H9 (cell line): ENCODE data around the gene TMEFF2. TPM values are rescaled to one million over a fixed set of nuclear protein-coding genes. Genes with fewer than 3 reads are reported as not detected.

Experiments
- DNase-seq: peaks from one replicate; pipeline ENCODE4 v3.0.0-alpha.2; 2017
- H2AFZ ChIP-seq: one replicate; pipeline ENCODE4 v1.6.1; 2013; ENCODE audit warnings: mild to moderate bottlenecking, low read length, control low read depth, moderate library complexity
- H2AK5ac ChIP-seq: 2 replicates; pipeline ENCODE4 v1.6.1; 2013; ENCODE audit warnings: low read length, control low read depth, mixed read lengths; ENCODE audit not compliant: insufficient read length
- H2BK120ac ChIP-seq: one replicate; pipeline ENCODE4 v1.6.1; 2013; ENCODE audit warnings: low read depth, mild to moderate bottlenecking, low read length, control low read depth, inconsistent platforms; ENCODE audit not compliant: poor library complexity, severe bottlenecking
- H2BK12ac ChIP-seq: 2 replicates; pipeline ENCODE4 v1.6.1; 2013; ENCODE audit warnings: low read length, control low read depth, mixed read lengths, low read depth; ENCODE audit not compliant: insufficient read length
- H2BK15ac ChIP-seq: 2 replicates; pipeline ENCODE4 v1.6.1; 2013; ENCODE audit warnings: low read depth, low read length, control low read depth
- H2BK20ac ChIP-seq: one replicate; pipeline ENCODE4 v1.6.1; 2013; ENCODE audit warnings: low read depth, mild to moderate bottlenecking, low read length, control low read depth, inconsistent platforms; ENCODE audit not compliant: poor library complexity, severe bottlenecking
- H2BK5ac ChIP-seq: 2 replicates; pipeline ENCODE4 v1.6.1; 2013; ENCODE audit warnings: low read length, control low read depth, mixed read lengths; ENCODE audit not compliant: insufficient read length
- H3K14ac ChIP-seq: 2 replicates; pipeline ENCODE4 v1.6.1; 2013; ENCODE audit warnings: low read length, control low read depth; ENCODE audit not compliant: insufficient read depth
- H3K18ac ChIP-seq: 2 replicates; pipeline ENCODE4 v1.6.1; 2013; ENCODE audit warnings: low read depth, mild to moderate bottlenecking, mixed read lengths, low read length, control low read depth; ENCODE audit not compliant: insufficient read length
- H3K23ac ChIP-seq: 2 replicates; pipeline ENCODE4 v1.6.1; 2013; ENCODE audit warnings: low read length, control low read depth, mixed read lengths, low read depth; ENCODE audit not compliant: insufficient read length
- H3K23me2 ChIP-seq: 2 replicates; pipeline ENCODE4 v1.6.1; 2013; ENCODE audit warnings: low read depth, mild to moderate bottlenecking, mixed read lengths, low read length, control low read depth; ENCODE audit not compliant: insufficient read length, poor library complexity, severe bottlenecking
- H3K27ac ChIP-seq: 2 replicates; pipeline ENCODE4 v1.5.1; 2013; ENCODE audit warnings: low read length, control low read depth, mixed read lengths, low read depth; ENCODE audit not compliant: insufficient read length
- H3K27me3 ChIP-seq: 2 replicates; pipeline ENCODE4 v1.6.1; 2013; ENCODE audit warnings: low read length, control low read depth, inconsistent platforms; ENCODE audit not compliant: insufficient read depth
- H3K4ac ChIP-seq: 2 replicates; pipeline ENCODE4 v1.6.1; 2013; ENCODE audit warnings: low read depth, mild to moderate bottlenecking, control low read depth, inconsistent platforms, low read length, moderate library complexity
- H3K4me1 ChIP-seq: 2 replicates; pipeline ENCODE4 v1.6.1; 2013; ENCODE audit warnings: low read length, control low read depth, inconsistent platforms; ENCODE audit not compliant: insufficient read depth
- H3K4me2 ChIP-seq: 2 replicates; pipeline ENCODE4 v1.6.1; 2013; ENCODE audit warnings: low read length, control low read depth, mixed read lengths; ENCODE audit not compliant: insufficient read length, insufficient read depth
- H3K56ac ChIP-seq: 2 replicates; pipeline ENCODE4 v1.6.1; 2013; ENCODE audit warnings: low read depth, mild to moderate bottlenecking, mixed read lengths, low read length, control low read depth; ENCODE audit not compliant: insufficient read length
- H3K79me1 ChIP-seq: 2 replicates; pipeline ENCODE4 v1.6.1; 2013; ENCODE audit warnings: low read depth, mild to moderate bottlenecking, moderate library complexity, low read length, control low read depth, inconsistent platforms; ENCODE audit not compliant: insufficient read depth, poor library complexity, severe bottlenecking
- H3K79me2 ChIP-seq: 2 replicates; pipeline ENCODE4 v1.6.1; 2013; ENCODE audit warnings: low read length, control low read depth, inconsistent platforms; ENCODE audit not compliant: insufficient read depth
- H3K9ac ChIP-seq: 2 replicates; pipeline ENCODE4 v1.6.1; 2013; ENCODE audit warnings: low read length, control low read depth, mixed read lengths; ENCODE audit not compliant: insufficient read length; ENCODE audit errors: extremely low read depth
- H3K9me3 ChIP-seq: one replicate; pipeline ENCODE4 v1.6.1; 2013; ENCODE audit warnings: low read depth, low read length, inconsistent platforms; ENCODE audit not compliant: control insufficient read depth
- H3T11ph ChIP-seq: one replicate; pipeline ENCODE4 v1.6.1; 2013; ENCODE audit warnings: mild to moderate bottlenecking, low read length, control low read depth, inconsistent platforms
- H4K20me1 ChIP-seq: one replicate; pipeline ENCODE4 v1.6.1; 2013; ENCODE audit not compliant: control insufficient read depth, insufficient read length, insufficient read depth
- H4K5ac ChIP-seq: 2 replicates; pipeline ENCODE4 v1.6.1; 2013; ENCODE audit warnings: low read depth, mild to moderate bottlenecking, mixed read lengths, low read length, control low read depth; ENCODE audit not compliant: insufficient read length
- H4K8ac ChIP-seq: replicated peaks from 2 replicates; pipeline ENCODE4 v1.6.1; 2013; ENCODE audit warnings: low read length, control low read depth, mixed read lengths, low read depth; ENCODE audit not compliant: insufficient read length
- H4K91ac ChIP-seq: 2 replicates; pipeline ENCODE4 v1.6.1; 2013; ENCODE audit warnings: low read depth, mild to moderate bottlenecking, moderate library complexity, mixed read lengths, low read length, control low read depth; ENCODE audit not compliant: insufficient read length
- H3K27ac Mint-ChIP-seq, 3 experiments: 2 replicates in 2 of 3; 3 replicates in 1 of 3; pipeline ENCODE4 v1.8.0; 2020 to 2021; ENCODE audit warnings: mixed read lengths in 3 of 3, mild to moderate bottlenecking in 1 of 3, moderate library complexity in 1 of 3
- H3K27me3 Mint-ChIP-seq: 2 replicates; pipeline ENCODE4 v1.8.0; 2021; ENCODE audit warnings: low read depth, mild to moderate bottlenecking, moderate library complexity, mixed read lengths
- H3K36me3 Mint-ChIP-seq, 3 experiments: 2 replicates in 2 of 3; 3 replicates in 1 of 3; pipeline ENCODE4 v1.8.0; 2020 to 2021; ENCODE audit warnings: low read depth in 3 of 3, mixed read lengths in 3 of 3; ENCODE audit not compliant: insufficient read depth in 1 of 3
- H3K4me1 Mint-ChIP-seq, 2 experiments: 2 replicates each; pipeline ENCODE4 v1.8.0; 2020; ENCODE audit warnings: mixed read lengths in 2 of 2
- H3K4me3 Mint-ChIP-seq, 2 experiments: 2 replicates in 1 of 2; 3 replicates in 1 of 2; pipeline ENCODE4 v1.8.0; 2020 to 2021; ENCODE audit warnings: mild to moderate bottlenecking in 2 of 2, mixed read lengths in 2 of 2, moderate library complexity in 1 of 2
- H3K9me3 Mint-ChIP-seq, 2 experiments: 2 replicates in 1 of 2; 3 replicates in 1 of 2; pipeline ENCODE4 v1.8.0; 2020; ENCODE audit warnings: mild to moderate bottlenecking in 2 of 2, mixed read lengths in 2 of 2, moderate library complexity in 1 of 2
- CTCF ChIP-seq: fragments of 200-600 bp; sonication (generic); conservative IDR thresholded peaks from 3 replicates; pipeline ENCODE4 v1.8.0; 2021; ENCODE audit warnings: antibody characterized with exemption, mild to moderate bottlenecking
- total RNA-seq: library from RNA; stranded (reverse); gene quantifications from 2 replicates; pipeline ENCODE4 v1.2.1, GENCODE V29; 2021

The TMEFF2 gene
- total RNA-seq, 1 experiment from 2014 or later = 0.39 TPM

DNA sequence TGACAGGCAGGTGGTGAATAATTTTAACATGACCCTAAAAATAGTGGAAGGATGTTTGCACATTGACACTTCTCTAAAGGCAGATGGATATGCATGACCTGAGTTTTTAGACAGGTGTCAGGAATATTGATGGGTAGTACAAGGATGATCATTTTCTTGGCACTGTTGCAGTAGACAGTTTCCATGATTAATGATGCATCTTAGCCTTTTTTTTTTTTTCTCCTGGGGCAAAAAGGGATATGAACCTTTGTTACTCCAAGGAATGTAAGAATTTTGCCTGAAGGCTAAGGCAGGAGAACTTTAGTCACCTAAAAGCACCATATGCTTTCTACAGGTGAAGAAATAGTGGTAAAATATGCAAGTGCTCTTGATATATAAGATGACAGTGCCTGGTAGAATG, 211.5 kb downstream of the TMEFF2 start:
- Histone ChIP-seq H2AFZ (no peak overlapping the region), H3K27ac (no peak overlapping the region), H4K8ac (no peak overlapping the region), H3K4ac (no peak overlapping the region), H3T11ph (no peak overlapping the region), H3K18ac (no peak overlapping the region), H3K9ac (no peak overlapping the region), H3K23me2 (no peaks in the 10 kb centered on the region), H3K14ac (no peak overlapping the region), H3K9me3 (no peaks in the 10 kb centered on the region), H3K79me1 (no peaks in the 10 kb centered on the region), H2AK5ac (no peak overlapping the region), H3K27me3 (no peaks in the 10 kb centered on the region), H2BK120ac (no peak overlapping the region), H2BK12ac (no peak overlapping the region), H3K4me1 (peaks cover 6% of the 10 kb centered on the region; the same call in 1 of the 2 replicates), H2BK5ac (no peak overlapping the region), H4K20me1 (no peaks in the 10 kb centered on the region), H3K23ac (no peak overlapping the region), H4K91ac (no peak overlapping the region), H3K79me2 (no peaks in the 10 kb centered on the region), H3K4me2 (no peak overlapping the region), H3K56ac (no peak overlapping the region), H4K5ac (no peak overlapping the region), H2BK20ac (no peak overlapping the region), H2BK15ac (no peak overlapping the region)
- Mint-ChIP-seq H3K27me3 (no peaks in the 10 kb centered on the region), H3K9me3 (peaks cover 0 to 2% of the 10 kb centered on the region in 2 experiments; a peak in 1 of 5 replicates), H3K4me3 (no peak overlapping the region), H3K36me3 (peaks cover 0 to 2% (median 0%) of the 10 kb centered on the region in 3 experiments; a peak in 2 of 7 replicates), H3K27ac (no peak overlapping the region), H3K4me1 (peaks cover 26 to 28% of the 10 kb centered on the region in 2 experiments)
- no peak for TF ChIP-seq CTCF
- DNase-seq = no peak
